AG04449 (cell line): ENCODE data around the gene CNTN5.

Experiments
- CTCF ChIA-PET: fragments of 350-600 bp; formaldehyde crosslinking; extraction: SDS; loops from one replicate; lab custom pipeline; 2021; ENCODE audit warnings: antibody characterized with exemption; lab: Yijun Ruan, JAX
- POLR2A ChIA-PET: fragments of 400-600, 350-600 bp; formaldehyde crosslinking; extraction: SDS; loops from one replicate; lab custom pipeline; 2020; ENCODE audit warnings: antibody characterized with exemption, inconsistent platforms; lab: Yijun Ruan, JAX
- DNase-seq: peaks from one replicate; pipeline ENCODE4 v3.0.0-alpha.2; 2010; ENCODE audit warnings: low read depth, low spot score
- H3K4me3 ChIP-seq: 2 replicates; pipeline ENCODE4 v1.5.1; 2011; ENCODE audit warnings: low read depth, mild to moderate bottlenecking, control low read depth, low read length
- CTCF ChIP-seq: IDR thresholded peaks from one replicate; pipeline ENCODE4 v1.5.1; 2011; ENCODE audit warnings: mild to moderate bottlenecking, moderate library complexity, low read length, control low read depth, inconsistent platforms; ENCODE audit not compliant: insufficient read depth; ENCODE audit errors: missing control alignments

Gene CNTN5

GRCh38 chr11:100182927-100183326, 1162.2 kb downstream of the CNTN5 start:
- TF ChIP-seq CTCF = no peak
- POLR2A ChIA-PET = no interaction called here
- CTCF ChIA-PET = no interaction called here

GRCh38 chr11:100185588-100185987, 1164.8 kb downstream of the CNTN5 start:
- CTCF ChIA-PET = no interaction called here
- no peak for TF ChIP-seq CTCF
- POLR2A ChIA-PET = no interaction called here
- no peak overlapping the region for H3K4me3 ChIP-seq
- no peak for DNase-seq

More at GRCh38 chr11:100182927-100183326, 1162.2 kb downstream of the CNTN5 start:
- no peak for DNase-seq
- no peak overlapping the region for H3K4me3 ChIP-seq

GRCh38 chr11:100188137-100188783, 1167.5 kb downstream of the CNTN5 start:
- DNase-seq = no peak
- no peak for TF ChIP-seq CTCF
- ChIA-PET CTCF (no interaction called here), POLR2A (no interaction called here)
- H3K4me3 ChIP-seq = no peak overlapping the region

GRCh38 chr11:100190395-100190794, 1169.6 kb downstream of the CNTN5 start:
- ChIA-PET POLR2A (no interaction called here), CTCF (no interaction called here)
- H3K4me3 ChIP-seq = no peak overlapping the region
- no peak for DNase-seq
- TF ChIP-seq CTCF = no peak

GRCh38 chr11:100192181-100192580, 1171.4 kb downstream of the CNTN5 start:
- POLR2A ChIA-PET = no interaction called here
- TF ChIP-seq CTCF = no peak

GRCh38 chr11:100203789-100204188, 1183.0 kb downstream of the CNTN5 start:
- no peak for DNase-seq
- POLR2A ChIA-PET = no interaction called here
- CTCF ChIA-PET = no interaction called here
- H3K4me3 ChIP-seq = no peak overlapping the region
- no peak for TF ChIP-seq CTCF

More at GRCh38 chr11:100192181-100192580, 1171.4 kb downstream of the CNTN5 start:
- no peak overlapping the region for H3K4me3 ChIP-seq
- CTCF ChIA-PET = no interaction called here
- no peak for DNase-seq
